DOHH2 (cell line): ENCODE results near the gene SLC39A10.

Experiments
- EZH2phosphoT487 ChIP-seq: fragments of 200-600 bp; sonication (generic); IDR thresholded peaks from 2 replicates; pipeline ENCODE4 v1.6.1; 2017; ENCODE audit warnings: borderline replicate concordance, mild to moderate bottlenecking, antibody characterized with exemption, low read length, moderate library complexity, mixed read lengths
- TF ChIP-seq, protein P1 (sequence below): fragments of 200-600 bp; sonication (generic); IDR thresholded peaks from one replicate; pipeline ENCODE4 v1.5.1; 2014; ENCODE audit warnings: antibody characterized with exemption, mild to moderate bottlenecking, low read depth, low read length; ENCODE audit not compliant: poor library complexity, severe bottlenecking

DNA sequence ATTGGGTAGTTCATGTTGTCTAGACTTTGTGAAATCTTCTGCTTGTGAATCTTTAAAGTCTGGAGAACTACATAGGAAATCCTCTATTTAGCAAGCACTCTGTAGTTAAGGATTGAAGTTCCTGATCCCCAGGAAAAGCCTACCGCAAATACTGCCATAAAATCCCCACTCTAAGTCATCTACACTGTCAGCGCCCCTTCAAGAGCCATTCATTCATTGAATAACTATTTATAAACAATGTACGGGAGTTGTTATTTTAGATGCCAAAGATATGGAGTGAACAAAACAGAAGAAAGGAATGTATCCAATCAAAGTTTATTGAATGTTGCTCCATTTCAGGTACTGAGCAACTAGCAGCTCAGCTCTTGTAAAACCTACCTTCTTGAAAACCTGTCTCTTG is 36.5 kb upstream of the SLC39A10 start:
- TF ChIP-seq, protein P1, sequence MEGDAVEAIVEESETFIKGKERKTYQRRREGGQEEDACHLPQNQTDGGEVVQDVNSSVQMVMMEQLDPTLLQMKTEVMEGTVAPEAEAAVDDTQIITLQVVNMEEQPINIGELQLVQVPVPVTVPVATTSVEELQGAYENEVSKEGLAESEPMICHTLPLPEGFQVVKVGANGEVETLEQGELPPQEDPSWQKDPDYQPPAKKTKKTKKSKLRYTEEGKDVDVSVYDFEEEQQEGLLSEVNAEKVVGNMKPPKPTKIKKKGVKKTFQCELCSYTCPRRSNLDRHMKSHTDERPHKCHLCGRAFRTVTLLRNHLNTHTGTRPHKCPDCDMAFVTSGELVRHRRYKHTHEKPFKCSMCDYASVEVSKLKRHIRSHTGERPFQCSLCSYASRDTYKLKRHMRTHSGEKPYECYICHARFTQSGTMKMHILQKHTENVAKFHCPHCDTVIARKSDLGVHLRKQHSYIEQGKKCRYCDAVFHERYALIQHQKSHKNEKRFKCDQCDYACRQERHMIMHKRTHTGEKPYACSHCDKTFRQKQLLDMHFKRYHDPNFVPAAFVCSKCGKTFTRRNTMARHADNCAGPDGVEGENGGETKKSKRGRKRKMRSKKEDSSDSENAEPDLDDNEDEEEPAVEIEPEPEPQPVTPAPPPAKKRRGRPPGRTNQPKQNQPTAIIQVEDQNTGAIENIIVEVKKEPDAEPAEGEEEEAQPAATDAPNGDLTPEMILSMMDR, result no peak
- TF ChIP-seq EZH2phosphoT487, result no peak
